Measurements from ENCODE around the gene CX3CL1.

Gene CX3CL1

DNA sequence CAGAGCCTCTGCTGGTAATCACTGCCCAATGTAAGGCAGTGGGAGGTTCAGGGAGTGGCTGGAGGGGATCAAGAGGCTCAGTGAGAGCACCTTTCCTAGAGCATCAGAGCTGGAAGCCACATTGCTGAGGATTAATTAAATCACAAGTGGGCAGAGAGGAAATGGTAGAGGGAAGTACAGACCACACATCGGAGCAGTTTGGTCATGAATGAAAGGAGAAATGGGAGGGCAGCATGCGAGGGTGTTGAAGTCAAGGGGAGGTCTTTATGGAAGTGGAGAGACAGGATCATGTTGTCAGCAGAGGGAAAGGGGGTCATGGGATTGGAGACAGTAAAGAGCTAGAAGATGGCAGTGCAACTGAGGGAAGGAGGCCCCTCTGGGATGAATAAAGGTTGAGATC lies 34.6 kb downstream of the CX3CL1 start:
- Histone ChIP-seq H3K36me3 (ENCODE audit: control insufficient read depth, insufficient read depth, low read length) (no peaks in the 10 kb centered on the region), H3K27ac (ENCODE audit: low read depth, low read length) (no peak overlapping the region), H3K27me3 (ENCODE audit: control insufficient read depth, insufficient read depth, low read length) (no peaks in the 10 kb centered on the region), H3K4me3 (ENCODE audit: low read length) (no peak overlapping the region), H3K9ac (ENCODE audit: low read length) (no peak overlapping the region), H3K4me1 (ENCODE audit: control insufficient read depth, insufficient read depth, low read length) (no peaks in the 10 kb centered on the region)

DNA sequence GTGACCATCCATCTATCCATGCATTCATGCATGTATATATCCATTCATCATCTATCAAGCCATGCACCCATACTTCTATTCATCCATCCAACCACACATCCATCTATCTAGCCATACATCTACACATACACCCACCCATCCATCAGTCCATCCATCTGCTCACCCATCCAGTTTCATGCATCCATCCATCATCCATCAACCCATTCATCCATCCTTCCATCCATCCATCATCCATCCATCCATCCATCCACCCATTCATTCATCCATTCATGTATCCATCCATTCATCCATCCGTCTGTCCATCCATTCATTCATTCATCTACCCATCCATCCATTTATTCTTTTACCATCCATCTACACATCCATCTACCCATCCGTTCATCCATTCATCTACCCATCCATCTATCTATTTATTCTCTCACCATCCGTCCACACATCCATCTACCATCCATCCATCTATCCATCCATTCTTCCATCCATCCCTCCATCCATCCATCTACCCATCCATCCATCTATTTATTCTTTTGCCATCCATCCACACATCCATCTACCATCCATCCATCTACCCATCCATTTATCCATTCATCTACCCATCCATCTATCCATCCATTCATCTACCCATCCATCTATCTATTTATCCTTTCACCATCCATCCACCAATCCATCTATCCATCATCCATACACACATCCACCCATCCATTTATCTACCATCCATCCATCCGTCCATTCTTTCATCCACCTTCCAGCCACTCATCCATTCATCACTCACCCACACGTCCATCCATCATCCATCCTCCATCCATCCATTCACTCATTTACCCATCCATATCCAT lies 35.4 kb downstream of the CX3CL1 start:
- H3K4me1 ChIP-seq (ENCODE audit: control insufficient read depth, insufficient read depth, low read length), result no peaks in the 10 kb centered on the region
- no peak overlapping the region for H3K4me3 ChIP-seq (ENCODE audit: low read length)
- no peak overlapping the region for H3K9ac ChIP-seq (ENCODE audit: low read length)
- H3K36me3 ChIP-seq (ENCODE audit: control insufficient read depth, insufficient read depth, low read length), result no peaks in the 10 kb centered on the region
- no peaks in the 10 kb centered on the region for H3K27me3 ChIP-seq (ENCODE audit: control insufficient read depth, insufficient read depth, low read length)
- no peak overlapping the region for H3K27ac ChIP-seq (ENCODE audit: low read depth, low read length)

DNA sequence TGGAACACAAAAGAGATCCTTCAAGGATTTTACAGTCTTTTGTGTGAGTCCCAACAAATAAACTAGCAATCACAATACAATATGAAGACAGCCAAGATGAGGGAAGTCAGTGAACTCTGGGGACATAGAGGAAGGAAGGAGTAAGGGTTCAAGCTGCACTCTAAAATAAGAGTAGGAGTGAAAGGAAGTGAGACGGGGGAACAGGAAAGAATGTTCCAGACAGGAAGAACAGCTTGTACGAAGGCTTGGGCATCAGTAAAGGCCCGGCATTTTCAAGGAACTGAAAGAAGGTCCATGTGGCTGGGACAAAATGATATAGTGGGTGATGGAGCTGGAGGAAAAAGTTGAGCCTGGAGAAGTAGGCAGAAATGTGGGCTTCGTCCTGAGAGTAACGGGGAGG lies 36.8 kb downstream of the CX3CL1 start:
- no peaks in the 10 kb centered on the region for H3K4me1 ChIP-seq (ENCODE audit: control insufficient read depth, insufficient read depth, low read length)
- H3K27ac ChIP-seq (ENCODE audit: low read depth, low read length), result no peak overlapping the region
- no peak overlapping the region for H3K4me3 ChIP-seq (ENCODE audit: low read length)
- H3K27me3 ChIP-seq (ENCODE audit: control insufficient read depth, insufficient read depth, low read length), result no peaks in the 10 kb centered on the region
- H3K36me3 ChIP-seq (ENCODE audit: control insufficient read depth, insufficient read depth, low read length), result no peaks in the 10 kb centered on the region
- H3K9ac ChIP-seq (ENCODE audit: low read length), result no peak overlapping the region

DNA sequence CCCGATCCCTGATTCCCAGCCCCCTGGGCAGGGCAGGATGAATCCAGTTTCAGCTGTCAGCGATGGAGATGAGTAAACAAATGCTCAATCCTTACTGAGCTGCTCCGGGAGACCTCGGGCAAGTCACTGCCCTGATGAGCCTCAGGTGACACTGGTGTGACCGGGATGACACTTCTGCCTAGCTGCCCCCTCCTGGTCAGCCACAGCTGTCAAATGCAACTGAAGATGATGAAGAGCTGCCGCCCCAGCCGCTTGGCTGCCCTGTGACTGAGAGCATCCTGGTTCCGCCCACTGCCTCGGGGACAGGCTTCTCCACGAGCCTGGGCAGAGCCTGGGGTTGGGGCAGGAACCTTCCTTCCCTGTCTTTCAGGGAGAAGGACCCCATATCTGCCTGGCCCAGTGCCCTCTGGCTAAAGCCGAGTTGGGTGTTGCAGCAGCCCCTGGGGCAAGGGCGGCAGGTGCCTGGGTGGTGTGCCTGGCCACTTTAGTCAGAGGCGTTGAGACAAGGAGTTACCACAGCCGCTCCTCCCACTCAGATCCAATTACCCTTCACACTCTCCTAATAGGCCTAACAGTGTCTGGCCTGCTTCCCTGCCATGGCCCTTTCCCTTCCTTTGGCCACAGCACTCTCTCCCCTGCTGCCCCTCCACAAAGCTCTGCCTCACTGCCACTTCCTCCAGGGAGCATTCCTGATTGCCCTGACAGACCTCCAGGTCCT lies 37.7 kb downstream of the CX3CL1 start:
- no peak overlapping the region for H3K9ac ChIP-seq (ENCODE audit: low read length)
- no peaks in the 10 kb centered on the region for H3K36me3 ChIP-seq (ENCODE audit: control insufficient read depth, insufficient read depth, low read length)
- H3K27ac ChIP-seq (ENCODE audit: low read depth, low read length), result no peak overlapping the region
- no peaks in the 10 kb centered on the region for H3K4me1 ChIP-seq (ENCODE audit: control insufficient read depth, insufficient read depth, low read length)
- H3K4me3 ChIP-seq (ENCODE audit: low read length), result no peak overlapping the region
- H3K27me3 ChIP-seq (ENCODE audit: control insufficient read depth, insufficient read depth, low read length), result no peaks in the 10 kb centered on the region

DNA sequence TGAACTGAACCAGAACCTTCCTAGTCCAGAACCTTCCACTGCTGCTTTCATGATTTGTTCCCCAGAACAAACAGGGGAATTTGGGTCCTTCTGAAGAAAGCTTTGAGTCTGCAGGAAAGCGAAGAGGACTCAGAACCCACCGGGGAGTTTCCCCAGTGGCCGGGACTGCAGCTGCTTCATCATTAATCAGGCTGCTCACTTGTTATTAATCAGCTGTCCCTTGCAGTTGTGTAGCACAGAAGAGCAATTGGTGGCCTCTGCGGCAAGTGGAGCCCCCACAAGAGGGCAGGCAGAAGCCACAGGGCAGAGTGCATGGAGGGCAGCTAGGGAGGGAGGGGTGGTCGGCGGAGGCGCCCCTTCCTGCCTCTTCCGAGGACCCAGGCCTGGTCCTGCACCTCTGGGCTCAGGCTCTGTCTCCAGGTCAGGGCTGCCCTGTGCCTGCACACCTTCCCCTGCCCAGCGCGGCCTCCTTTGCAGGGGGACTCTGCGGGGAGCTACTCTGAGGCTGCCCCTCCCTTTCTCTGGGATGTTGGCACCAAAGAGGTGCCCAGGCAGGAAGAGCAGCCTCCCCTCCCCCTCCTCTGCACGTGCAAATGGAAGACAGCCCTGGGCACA lies 39.2 kb downstream of the CX3CL1 start:
- H3K36me3 ChIP-seq (ENCODE audit: control insufficient read depth, insufficient read depth, low read length), result no peaks in the 10 kb centered on the region
- no peak overlapping the region for H3K4me3 ChIP-seq (ENCODE audit: low read length)
- H3K27ac ChIP-seq (ENCODE audit: low read depth, low read length), result no peak overlapping the region
- no peaks in the 10 kb centered on the region for H3K27me3 ChIP-seq (ENCODE audit: control insufficient read depth, insufficient read depth, low read length)
- no peak overlapping the region for H3K9ac ChIP-seq (ENCODE audit: low read length)
- H3K4me1 ChIP-seq (ENCODE audit: control insufficient read depth, insufficient read depth, low read length), result no peaks in the 10 kb centered on the region

DNA sequence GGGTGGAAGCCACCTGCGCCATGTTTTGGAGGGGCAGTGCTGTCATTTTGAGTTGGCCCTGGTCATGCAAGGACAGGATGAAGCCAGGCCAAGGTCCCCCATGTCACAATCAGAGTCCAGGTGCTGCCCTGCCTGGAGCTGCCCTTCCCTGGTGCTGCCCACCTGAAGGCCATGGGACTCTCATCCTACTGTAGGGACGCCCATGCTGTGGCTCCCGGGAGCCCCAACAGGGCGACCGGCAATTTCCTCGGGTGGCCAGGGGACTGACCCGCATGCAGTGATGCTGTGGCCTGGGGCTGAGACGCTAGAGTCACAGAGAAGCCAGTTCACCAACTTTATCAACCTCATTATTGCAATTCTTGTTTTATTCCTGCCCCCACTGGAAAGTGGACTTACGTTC lies 40.3 kb downstream of the CX3CL1 start:
- no peak overlapping the region for H3K27ac ChIP-seq (ENCODE audit: low read depth, low read length)
- H3K4me3 ChIP-seq (ENCODE audit: low read length), result no peak overlapping the region
- H3K9ac ChIP-seq (ENCODE audit: low read length), result no peak overlapping the region
- H3K36me3 ChIP-seq (ENCODE audit: control insufficient read depth, insufficient read depth, low read length), result no peaks in the 10 kb centered on the region
- H3K27me3 ChIP-seq (ENCODE audit: control insufficient read depth, insufficient read depth, low read length), result no peaks in the 10 kb centered on the region
- H3K4me1 ChIP-seq (ENCODE audit: control insufficient read depth, insufficient read depth, low read length), result no peaks in the 10 kb centered on the region

DNA sequence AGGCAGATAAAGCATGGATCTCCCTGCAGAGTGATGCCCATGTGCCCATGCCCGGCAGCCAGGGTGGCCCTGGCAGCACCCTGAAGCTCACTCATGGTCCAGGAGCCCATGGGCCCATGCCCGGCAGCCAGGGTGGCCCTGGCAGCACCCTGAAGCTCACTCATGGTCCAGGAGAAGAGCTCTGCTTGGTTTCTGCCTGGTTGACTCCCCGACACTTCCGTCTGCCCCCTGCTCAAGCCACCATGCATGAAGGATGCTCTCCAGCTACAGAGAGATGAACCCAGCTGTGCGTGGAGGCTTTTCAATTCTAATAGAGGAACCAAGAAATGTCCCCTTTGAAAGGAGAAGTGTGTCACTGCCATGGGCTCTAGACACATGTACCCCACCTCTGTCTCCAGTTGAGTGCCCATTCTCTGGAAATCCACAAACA lies 41.0 kb downstream of the CX3CL1 start:
- Histone ChIP-seq H3K27ac (ENCODE audit: low read depth, low read length) (no peak overlapping the region), H3K4me3 (ENCODE audit: low read length) (no peak overlapping the region), H3K4me1 (ENCODE audit: control insufficient read depth, insufficient read depth, low read length) (no peaks in the 10 kb centered on the region), H3K36me3 (ENCODE audit: control insufficient read depth, insufficient read depth, low read length) (no peaks in the 10 kb centered on the region), H3K9ac (ENCODE audit: low read length) (no peak overlapping the region), H3K27me3 (ENCODE audit: control insufficient read depth, insufficient read depth, low read length) (no peaks in the 10 kb centered on the region)

DNA sequence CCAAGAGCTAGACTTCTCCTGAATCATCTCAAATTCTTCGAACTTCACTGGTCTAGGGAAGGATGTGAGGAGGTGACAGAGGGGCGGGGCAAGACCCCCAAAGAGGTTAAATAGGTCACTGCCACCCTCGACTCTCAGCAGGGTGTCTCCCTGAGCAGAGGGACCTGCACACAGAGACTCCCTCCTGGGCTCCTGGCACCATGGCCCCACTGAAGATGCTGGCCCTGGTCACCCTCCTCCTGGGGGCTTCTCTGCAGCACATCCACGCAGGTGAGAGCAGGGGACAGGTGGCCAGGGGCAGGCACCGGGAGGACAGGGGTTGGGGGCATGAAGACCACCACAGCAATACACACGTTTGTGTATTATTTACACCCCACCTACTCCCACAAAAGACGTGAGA lies 41.4 kb downstream of the CX3CL1 start:
- Histone ChIP-seq H3K4me3 (ENCODE audit: low read length) (no peak overlapping the region), H3K4me1 (ENCODE audit: control insufficient read depth, insufficient read depth, low read length) (no peaks in the 10 kb centered on the region), H3K9ac (ENCODE audit: low read length) (no peak overlapping the region), H3K36me3 (ENCODE audit: control insufficient read depth, insufficient read depth, low read length) (no peaks in the 10 kb centered on the region), H3K27me3 (ENCODE audit: control insufficient read depth, insufficient read depth, low read length) (no peaks in the 10 kb centered on the region), H3K27ac (ENCODE audit: low read depth, low read length) (no peak overlapping the region)

DNA sequence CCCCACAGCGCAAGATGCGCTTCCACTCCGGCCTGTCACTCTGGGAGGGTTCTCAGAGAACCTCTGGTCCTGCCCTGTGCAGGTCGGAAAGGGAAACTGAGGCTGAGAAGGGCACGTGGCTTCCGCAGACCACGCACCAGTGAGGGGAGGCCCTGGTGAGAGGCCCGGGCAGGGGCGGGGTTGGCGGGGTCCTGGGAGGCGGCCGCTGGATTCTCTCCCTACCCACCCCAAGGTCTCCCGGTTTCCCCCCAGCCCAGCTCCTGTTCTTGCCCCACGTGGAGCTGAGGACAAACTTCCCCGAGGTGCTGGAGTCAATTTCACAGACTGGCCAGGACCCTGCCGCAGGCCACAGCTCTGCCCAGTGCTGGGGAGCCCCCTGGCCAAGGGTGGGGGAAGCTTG lies 43.8 kb downstream of the CX3CL1 start:
- Histone ChIP-seq H3K4me1 (ENCODE audit: control insufficient read depth, insufficient read depth, low read length) (peaks cover 4% of the 10 kb centered on the region), H3K27ac (ENCODE audit: low read depth, low read length) (no peak overlapping the region), H3K27me3 (ENCODE audit: control insufficient read depth, insufficient read depth, low read length) (no peaks in the 10 kb centered on the region), H3K4me3 (ENCODE audit: low read length) (no peak overlapping the region), H3K36me3 (ENCODE audit: control insufficient read depth, insufficient read depth, low read length) (no peaks in the 10 kb centered on the region), H3K9ac (ENCODE audit: low read length) (no peak overlapping the region)

DNA sequence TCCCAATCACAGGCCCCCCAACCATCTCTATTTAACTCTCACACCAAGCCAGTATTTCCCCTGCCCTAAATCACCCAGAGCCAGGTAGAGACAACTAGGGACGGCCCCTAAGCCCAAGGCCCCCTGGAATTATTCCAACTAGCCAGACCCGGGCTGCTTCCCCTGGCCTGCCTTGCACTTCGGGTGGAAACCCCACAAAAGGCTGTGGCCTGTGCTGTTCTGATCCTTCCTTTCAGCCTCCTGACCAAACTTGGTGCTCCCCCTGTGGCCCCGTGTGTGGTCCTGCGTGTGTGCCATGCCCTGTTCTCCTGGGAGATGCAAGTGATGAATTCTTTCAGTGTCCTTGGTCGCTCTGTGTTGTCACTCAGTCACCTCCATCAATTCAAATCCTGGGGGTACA lies 47.2 kb downstream of the CX3CL1 start:
- Histone ChIP-seq H3K36me3 (ENCODE audit: control insufficient read depth, insufficient read depth, low read length) (no peaks in the 10 kb centered on the region), H3K27ac (ENCODE audit: low read depth, low read length) (no peak overlapping the region), H3K4me1 (ENCODE audit: control insufficient read depth, insufficient read depth, low read length) (peaks cover 4% of the 10 kb centered on the region), H3K9ac (ENCODE audit: low read length) (no peak overlapping the region), H3K27me3 (ENCODE audit: control insufficient read depth, insufficient read depth, low read length) (no peaks in the 10 kb centered on the region), H3K4me3 (ENCODE audit: low read length) (no peak overlapping the region)

DNA sequence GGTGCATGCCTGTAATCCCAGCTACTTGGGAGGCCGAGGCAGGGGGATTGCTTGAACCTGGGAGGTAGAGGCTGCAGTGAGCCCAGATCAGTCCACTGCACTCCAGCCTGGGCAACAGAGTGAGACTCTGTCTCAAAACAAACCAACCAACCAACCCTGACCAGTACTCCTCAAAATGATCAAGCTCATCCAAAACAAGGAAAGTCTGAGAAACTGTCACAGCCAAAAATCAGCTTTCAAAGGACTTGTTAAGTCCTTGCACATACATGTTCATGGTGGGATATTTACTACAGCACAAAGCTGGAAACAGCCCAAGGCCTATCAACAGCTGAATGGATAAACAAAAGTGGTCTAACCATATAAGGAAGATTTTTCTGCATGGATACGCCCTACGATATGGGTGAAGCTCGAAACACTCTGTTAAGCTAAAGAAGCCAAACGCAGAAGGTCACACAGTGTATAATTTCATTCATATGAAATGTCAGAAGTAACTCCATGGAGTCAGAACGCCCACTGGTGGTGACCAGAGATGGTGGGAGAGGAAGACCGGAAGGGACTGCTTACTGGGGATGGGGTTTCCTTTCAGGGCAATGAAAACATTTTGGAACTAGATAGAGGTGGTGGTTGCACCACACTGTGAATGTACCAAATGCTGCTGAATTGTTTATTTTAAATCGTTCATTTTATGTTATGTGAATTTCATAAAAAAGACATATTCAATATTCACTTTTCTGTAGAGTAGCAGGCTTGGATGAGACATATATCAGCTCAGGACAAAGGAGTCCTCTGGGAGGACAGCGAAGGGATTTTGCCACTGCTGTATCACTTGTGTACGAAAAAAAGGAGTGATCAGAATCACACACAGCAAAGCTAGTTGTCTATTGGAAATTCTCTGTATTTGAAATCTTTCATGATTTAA lies 50.0 kb downstream of the CX3CL1 start:
- Histone ChIP-seq H3K9ac (ENCODE audit: low read length) (no peak overlapping the region), H3K27ac (ENCODE audit: low read depth, low read length) (no peak overlapping the region), H3K27me3 (ENCODE audit: control insufficient read depth, insufficient read depth, low read length) (no peaks in the 10 kb centered on the region), H3K36me3 (ENCODE audit: control insufficient read depth, insufficient read depth, low read length) (no peaks in the 10 kb centered on the region), H3K4me1 (ENCODE audit: control insufficient read depth, insufficient read depth, low read length) (peaks cover 4% of the 10 kb centered on the region), H3K4me3 (ENCODE audit: low read length) (no peak overlapping the region)

DNA sequence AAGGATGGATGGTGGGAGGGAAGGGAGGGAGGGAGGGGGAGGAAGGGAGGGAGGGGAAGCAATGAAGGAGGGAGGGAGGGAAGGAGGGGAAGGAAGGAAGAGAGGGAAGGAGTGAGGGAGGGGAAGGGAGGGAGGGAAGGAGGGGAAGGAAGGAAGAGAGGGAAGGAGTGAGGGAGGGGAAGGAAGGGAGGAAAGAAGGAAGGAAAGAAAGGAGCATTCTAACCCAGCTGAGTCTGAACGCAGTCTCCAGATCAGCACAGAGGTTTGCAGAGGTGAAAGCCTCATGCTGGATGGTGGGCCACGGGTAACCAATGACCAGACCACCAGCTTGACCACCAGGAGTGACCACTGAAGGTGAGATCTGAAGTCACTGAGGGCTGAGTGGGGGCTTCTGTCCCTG lies 50.9 kb downstream of the CX3CL1 start:
- Histone ChIP-seq H3K27ac (ENCODE audit: low read depth, low read length) (no peak overlapping the region), H3K9ac (ENCODE audit: low read length) (no peak overlapping the region), H3K36me3 (ENCODE audit: control insufficient read depth, insufficient read depth, low read length) (peaks cover 1% of the 10 kb centered on the region), H3K4me1 (ENCODE audit: control insufficient read depth, insufficient read depth, low read length) (peaks cover 4% of the 10 kb centered on the region), H3K27me3 (ENCODE audit: control insufficient read depth, insufficient read depth, low read length) (no peaks in the 10 kb centered on the region), H3K4me3 (ENCODE audit: low read length) (no peak overlapping the region)
